GM19193 (cell line): ENCODE data around the gene CHTF18.

Experiments
- POLR2A ChIP-seq: IDR thresholded peaks from 4 replicates; pipeline ENCODE4 v1.6.1; 2011; ENCODE audit not compliant: insufficient read depth, insufficient read length; ENCODE audit errors: extremely low read depth

CHTF18 gene

DNA sequence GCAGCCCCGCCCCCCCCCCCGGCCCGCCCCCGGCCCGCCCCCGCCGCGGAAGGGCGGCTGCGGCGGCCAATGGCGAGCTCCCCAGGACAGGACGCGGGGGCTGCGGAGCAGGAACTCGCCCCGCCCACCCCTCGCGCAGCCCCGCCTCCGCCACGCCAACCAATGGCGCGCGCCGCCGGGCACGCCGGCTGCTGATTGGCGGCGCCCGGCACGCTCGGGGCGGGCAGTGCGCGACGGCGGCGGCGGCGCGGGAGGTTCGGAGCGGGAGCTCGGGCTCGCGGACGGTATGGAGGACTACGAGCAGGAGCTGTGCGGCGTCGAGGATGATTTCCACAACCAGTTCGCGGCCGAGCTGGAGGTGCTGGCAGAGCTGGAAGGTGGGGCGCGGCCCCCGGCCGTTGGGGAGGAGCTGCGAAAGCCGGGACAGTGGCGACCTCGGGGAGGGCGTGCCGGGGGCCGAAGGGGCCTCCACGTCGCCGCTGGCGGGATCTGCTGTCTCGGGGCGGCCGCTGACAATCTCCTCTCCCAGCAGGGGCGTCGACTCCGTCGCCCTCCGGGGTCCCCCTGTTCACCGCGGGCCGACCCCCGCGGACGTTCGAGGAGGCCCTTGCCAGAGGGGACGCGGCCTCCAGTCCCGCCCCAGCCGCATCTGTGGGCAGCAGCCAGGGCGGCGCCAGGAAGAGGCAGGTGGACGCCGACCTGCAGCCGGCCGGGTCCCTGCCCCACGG, at the start of gene CHTF18:
Gene CHTF18, plus strand, starts transcription at position 222 of the 728 bp plus-strand sequence. Its CDS starts 65 bp downstream, at position 287.
- peak; percentile 63 for TF ChIP-seq POLR2A

- no peak for TF ChIP-seq POLR2A
Observed at GRCh38 chr16:739560-740458, 48.6 kb upstream of the CHTF18 start.

GRCh38 chr16:740459-740763, 48.0 kb upstream of the CHTF18 start:
- TF ChIP-seq POLR2A = no peak

GRCh38 chr16:740764-741505, 47.5 kb upstream of the CHTF18 start, which contains the start of gene CIAO3:
CIAO3 (minus strand) TSS chr16:740997; CDS start chr16:740985, 12 bp downstream.
- peak; percentile 75 for TF ChIP-seq POLR2A

GRCh38 chr16:741986-742629, 46.3 kb upstream of the CHTF18 start:
- TF ChIP-seq POLR2A = no peak

DNA sequence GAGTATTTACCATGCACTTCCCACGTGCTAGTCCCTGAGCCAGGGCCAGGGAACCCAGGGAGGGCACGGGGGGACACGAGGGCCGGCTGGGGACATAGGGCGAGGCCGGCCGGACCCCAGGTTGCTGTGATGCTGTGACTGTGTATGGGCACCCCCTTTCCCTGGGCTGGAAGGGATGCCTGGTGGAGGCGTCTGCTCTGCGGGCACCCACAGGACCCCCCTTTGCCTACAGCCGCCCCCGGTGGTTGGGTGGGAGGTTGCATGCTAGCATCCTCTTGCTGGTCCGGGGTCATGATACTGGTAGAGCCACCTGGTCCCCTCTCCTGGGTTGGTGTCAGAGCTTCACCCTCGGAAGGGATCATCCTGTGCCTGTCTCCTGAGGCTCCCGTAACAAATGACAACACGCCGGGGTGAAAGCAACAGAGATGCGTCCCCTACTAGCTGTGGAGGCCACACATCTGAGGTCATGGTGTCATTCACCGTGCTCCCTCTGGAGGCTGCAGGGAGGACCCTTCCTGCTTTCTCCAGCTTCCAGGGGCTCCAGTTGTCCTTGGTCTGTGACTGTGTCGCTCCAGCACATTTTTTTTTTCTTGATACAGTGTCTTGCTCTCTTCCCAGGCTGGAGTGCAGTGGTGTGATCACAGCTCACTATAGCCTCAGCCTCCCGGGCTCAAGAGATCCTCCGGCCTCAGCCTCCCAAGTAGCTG, 44.5 kb upstream of the CHTF18 start:
- TF ChIP-seq POLR2A = no peak

- TF ChIP-seq POLR2A = no peak
Observed at GRCh38 chr16:745739-746138, 42.7 kb upstream of the CHTF18 start.

DNA sequence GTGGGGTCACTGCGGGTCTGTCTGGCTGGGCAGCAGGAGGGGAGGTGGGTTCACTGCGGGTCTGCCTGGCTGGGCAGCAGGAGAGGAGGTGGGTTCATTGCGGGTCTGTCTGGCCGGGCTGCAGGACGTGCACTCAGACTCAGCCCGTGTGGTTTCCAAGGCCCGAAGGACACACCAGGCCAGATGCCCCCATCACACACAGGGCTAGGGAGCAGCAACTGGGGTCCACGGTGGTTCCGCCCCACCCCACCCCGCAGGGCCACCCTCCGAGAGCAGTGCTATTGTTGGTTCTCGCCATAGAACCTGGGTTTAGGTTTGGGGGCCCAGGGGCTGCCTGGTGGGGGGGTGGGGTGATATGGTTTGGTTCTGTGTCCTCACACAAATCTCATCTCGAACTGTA, 41.8 kb upstream of the CHTF18 start:
- TF ChIP-seq POLR2A = no peak

GRCh38 chr16:747978-748746, 40.3 kb upstream of the CHTF18 start:
- TF ChIP-seq POLR2A = no peak

- TF ChIP-seq POLR2A = no peak
Observed at GRCh38 chr16:749010-749409, 39.4 kb upstream of the CHTF18 start.

GRCh38 chr16:750485-750884, 37.9 kb upstream of the CHTF18 start:
- TF ChIP-seq POLR2A = no peak

DNA sequence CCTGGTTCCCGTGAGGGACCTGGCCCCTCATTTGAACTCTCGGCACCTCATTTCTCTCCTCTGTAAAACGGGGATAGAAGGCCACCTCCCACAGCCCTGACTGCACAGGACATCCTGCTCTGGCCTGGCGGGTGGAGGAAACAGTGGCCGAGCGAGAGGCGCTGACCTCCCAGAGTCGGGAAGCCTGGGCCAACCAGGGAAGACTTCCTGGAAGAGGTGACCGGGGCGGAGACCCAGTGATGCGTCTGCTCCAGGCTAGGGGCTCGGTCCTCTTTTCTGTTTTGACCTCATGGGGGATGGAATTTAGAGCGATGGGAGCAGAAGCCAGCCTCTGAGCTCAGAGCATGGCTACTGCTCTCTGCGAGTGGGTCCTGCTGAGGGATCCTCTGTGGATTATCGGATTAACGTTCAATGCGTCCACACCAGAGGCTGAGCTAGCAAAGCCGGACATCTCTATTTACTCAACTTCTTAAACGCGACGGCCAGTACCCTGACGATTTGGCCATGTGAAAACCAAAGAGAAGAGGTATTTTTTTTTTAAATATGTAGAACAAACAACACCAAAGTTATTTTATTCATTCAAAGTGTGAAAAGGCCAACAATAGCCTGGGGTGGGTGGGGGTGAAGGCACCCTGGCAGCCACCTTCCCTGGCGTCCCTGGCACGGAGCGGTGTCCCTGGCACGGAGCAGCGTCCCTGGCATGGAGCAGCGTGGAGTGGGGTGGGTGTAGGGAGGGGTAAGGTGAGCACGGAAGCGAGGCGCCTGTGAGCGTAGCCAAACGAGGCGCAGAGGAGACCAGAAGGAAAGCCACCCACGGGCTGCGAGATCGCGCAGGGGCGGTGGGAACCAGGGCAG, 37.0 kb upstream of the CHTF18 start:
- no peak for TF ChIP-seq POLR2A

- no peak for TF ChIP-seq POLR2A
Observed at GRCh38 chr16:752007-752312, 36.5 kb upstream of the CHTF18 start.
